Measurements from ENCODE around the gene RABAC1.

DNA sequence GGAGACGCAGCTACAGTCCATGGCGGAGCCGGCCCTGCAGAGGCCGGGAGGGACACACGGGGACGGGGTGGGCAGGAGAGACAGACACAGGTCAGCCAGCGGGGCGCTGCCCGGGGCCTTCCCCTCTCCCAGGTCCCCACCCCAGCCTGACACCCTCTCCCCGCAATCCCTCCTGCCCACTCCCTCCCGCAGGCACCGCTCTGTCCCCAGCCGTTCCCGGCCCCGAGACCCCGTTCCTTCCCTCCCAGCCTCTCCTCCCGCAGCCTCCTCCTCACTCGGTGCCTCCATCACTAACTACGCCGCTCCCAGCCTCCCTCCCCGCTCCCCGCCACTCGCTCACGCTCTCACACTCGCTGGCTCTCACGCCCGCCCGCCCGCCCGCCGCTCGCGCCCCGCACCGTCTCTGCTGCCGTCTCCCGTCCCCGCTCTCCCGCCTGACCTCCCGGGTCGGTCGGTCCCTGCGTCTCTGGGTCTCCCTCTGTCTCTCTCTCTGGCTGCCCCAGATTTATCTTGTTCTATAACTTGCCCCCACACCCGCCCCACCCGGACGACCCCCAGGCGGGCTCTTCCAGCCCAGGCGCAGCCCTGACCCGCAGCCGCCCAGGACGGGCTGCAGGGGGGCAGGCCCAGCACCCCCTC is 46.1 kb downstream of the RABAC1 start:
- TF ChIP-seq EP300 (IDR thresholded peaks at IDR 0.05; ENCODE audit: low read depth in 2 of 2, low read length in 2 of 2) = no peak
- TF ChIP-seq EP300 (CRISPR knock-in tag; IDR thresholded peaks at IDR 0.05; ENCODE audit: borderline replicate concordance) = no peak
- no peak for TF ChIP-seq CBFB (CRISPR knock-in tag; IDR thresholded peaks at IDR 0.05)
- TF ChIP-seq, protein P1, sequence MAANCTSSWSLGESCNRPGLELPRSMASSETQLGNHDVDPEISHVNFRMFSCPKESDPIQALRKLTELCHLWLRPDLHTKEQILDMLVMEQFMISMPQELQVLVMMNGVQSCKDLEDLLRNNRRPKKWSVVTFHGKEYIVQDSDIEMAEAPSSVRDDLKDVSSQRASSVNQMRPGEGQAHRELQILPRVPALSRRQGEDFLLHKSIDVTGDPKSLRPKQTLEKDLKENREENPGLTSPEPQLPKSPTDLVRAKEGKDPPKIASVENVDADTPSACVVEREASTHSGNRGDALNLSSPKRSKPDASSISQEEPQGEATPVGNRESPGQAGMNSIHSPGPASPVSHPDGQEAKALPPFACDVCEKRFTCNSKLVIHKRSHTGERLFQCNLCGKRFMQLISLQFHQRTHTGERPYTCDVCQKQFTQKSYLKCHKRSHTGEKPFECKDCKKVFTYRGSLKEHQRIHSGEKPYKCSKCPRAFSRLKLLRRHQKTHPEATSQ (CRISPR knock-in tag; IDR thresholded peaks at IDR 0.05; ENCODE audit: borderline replicate concordance) = no peak
- TF ChIP-seq MTA3 (CRISPR knock-in tag; IDR thresholded peaks at IDR 0.05) = no peak
- no peak for TF ChIP-seq ZNF292 (CRISPR knock-in tag; IDR thresholded peaks at IDR 0.05; ENCODE audit: borderline replicate concordance, low read depth)
- no peak for TF ChIP-seq HNF4A (CRISPR knock-in tag; IDR thresholded peaks at IDR 0.05)
- TF ChIP-seq BORCS8-MEF2B (CRISPR knock-in tag; IDR thresholded peaks at IDR 0.05) = no peak
- no peak for TF ChIP-seq ZSCAN30 (CRISPR knock-in tag; IDR thresholded peaks at IDR 0.05)
- TF ChIP-seq FIP1L1 (IDR thresholded peaks at IDR 0.05; ENCODE audit: borderline replicate concordance, insufficient read depth, low read depth, low read length) = no peak
- TF ChIP-seq, protein P2, sequence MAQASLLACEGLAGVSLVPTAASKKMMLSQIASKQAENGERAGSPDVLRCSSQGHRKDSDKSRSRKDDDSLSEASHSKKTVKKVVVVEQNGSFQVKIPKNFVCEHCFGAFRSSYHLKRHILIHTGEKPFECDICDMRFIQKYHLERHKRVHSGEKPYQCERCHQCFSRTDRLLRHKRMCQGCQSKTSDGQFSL (CRISPR knock-in tag; IDR thresholded peaks at IDR 0.05) = no peak
- no peak for TF ChIP-seq FOSL1 (CRISPR knock-in tag; IDR thresholded peaks at IDR 0.05; ENCODE audit: borderline replicate concordance)

Data from HepG2 (cell line).